ENCODE data around the gene ARHGAP15. TPM values are rescaled to one million over a fixed set of nuclear protein-coding genes. Genes with fewer than 3 reads are reported as not detected.
A peak's percentile ranks its signal among the peaks of the same experiment; 100 is the strongest.

ARHGAP15 gene
- total RNA-seq, 1 donor, result 0.43 TPM

DNA sequence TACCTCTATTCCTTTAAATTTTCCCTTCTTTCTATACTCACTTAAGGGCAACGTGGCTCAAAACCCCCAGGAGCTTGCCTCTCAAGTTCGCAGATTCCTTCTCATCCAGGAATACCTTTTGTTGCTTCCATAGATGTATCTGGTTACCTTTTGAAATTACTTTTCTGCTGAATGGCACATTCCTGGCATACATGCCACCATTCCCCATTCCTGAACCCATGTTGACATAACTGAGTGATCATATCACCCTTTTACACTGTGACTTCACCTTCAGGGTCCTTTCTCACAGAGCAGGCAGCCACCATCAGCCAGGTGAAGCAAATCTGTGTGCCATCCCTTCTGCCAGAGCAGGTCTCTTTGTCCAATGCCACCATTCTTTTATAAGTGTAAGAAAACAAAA is 615.8 kb downstream of the ARHGAP15 start:
- TF ChIP-seq, protein P1, sequence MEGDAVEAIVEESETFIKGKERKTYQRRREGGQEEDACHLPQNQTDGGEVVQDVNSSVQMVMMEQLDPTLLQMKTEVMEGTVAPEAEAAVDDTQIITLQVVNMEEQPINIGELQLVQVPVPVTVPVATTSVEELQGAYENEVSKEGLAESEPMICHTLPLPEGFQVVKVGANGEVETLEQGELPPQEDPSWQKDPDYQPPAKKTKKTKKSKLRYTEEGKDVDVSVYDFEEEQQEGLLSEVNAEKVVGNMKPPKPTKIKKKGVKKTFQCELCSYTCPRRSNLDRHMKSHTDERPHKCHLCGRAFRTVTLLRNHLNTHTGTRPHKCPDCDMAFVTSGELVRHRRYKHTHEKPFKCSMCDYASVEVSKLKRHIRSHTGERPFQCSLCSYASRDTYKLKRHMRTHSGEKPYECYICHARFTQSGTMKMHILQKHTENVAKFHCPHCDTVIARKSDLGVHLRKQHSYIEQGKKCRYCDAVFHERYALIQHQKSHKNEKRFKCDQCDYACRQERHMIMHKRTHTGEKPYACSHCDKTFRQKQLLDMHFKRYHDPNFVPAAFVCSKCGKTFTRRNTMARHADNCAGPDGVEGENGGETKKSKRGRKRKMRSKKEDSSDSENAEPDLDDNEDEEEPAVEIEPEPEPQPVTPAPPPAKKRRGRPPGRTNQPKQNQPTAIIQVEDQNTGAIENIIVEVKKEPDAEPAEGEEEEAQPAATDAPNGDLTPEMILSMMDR (IDR thresholded peaks at IDR 0.05; ENCODE audit: insufficient read depth, low read depth, low read length), result no peak
- no peak overlapping the region for H3K4me3 ChIP-seq (ENCODE audit: low read depth, low read length)
- no peak for DNase-seq (ENCODE audit: low read depth)

DNA sequence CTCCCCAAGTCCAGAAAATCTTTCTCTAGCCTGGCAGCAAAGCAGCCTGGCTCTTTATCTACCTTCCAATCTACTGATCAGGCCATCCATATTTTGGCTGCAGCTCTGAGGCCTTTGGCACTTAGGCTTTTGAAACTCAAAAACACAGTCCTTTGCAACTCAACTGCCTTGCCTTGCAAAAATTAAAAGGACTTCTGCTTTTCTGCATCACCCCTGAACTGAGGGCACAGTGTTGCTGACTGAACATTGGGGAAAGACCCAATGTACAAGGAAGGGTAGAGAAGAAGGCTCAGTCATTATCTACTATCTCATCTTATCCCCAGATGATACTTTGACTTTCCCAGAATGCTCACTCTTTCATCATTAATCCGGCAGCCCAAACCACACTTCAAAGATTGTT is 625.5 kb downstream of the ARHGAP15 start:
- no peak overlapping the region for H3K4me3 ChIP-seq (ENCODE audit: low read depth, low read length)
- TF ChIP-seq, protein P1 (IDR thresholded peaks at IDR 0.05; ENCODE audit: insufficient read depth, low read depth, low read length), result no peak
- DNase-seq (ENCODE audit: low read depth), result no peak

DNA sequence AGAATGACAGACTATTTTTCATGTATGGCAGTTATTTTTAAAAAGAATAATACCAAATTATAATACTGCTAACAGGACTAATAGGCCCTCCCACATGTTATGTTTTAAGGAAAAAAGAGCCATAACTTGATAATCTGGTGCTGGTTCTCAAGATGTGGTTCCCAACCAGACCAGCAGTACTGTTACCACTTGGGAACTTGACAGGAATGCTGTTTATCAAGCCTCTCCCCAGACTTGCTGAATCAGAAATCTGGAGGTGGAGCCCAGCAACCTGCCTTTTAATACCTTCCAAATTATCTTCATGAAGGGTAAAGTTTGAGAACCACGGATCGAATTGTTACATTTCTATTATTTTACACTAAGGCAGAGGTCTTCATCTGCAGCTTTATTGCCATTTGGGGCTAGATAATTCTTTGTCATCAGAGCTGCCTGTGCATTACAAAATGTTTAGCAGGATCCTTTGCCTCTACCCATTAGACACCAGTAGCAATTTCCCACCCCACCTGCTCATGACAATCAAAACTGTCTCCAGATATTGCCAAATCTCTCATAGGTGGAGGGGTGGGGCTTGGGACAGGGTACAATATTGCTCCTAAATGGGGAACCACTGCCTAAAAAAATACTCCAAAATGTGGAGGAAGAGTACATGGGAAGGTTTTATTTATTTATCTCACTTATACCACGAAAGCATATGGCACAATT is 629.6 kb downstream of the ARHGAP15 start:
- no peak overlapping the region for H3K4me3 ChIP-seq (ENCODE audit: low read depth, low read length)
- TF ChIP-seq, protein P1 (IDR thresholded peaks at IDR 0.05; ENCODE audit: insufficient read depth, low read depth, low read length), result no peak
- no peak for DNase-seq (ENCODE audit: low read depth)

DNA sequence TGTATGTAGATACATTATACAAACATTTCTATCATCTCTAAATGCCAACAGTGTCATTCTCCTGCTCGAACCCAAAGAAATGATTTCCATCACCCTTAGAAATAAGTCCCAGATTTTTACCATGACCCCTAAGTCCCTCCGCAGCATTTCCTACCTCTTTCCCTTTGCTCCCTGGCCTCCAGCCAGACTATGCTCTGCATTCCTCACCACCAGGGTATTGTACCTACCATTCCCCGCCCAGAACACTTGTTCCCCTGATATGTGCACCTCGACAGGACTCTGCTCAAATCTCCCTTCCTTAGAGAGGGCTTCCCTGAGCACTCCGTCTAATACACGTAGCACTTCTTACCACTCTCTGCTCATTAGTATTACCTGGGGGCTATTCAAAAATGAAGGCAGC is 630.2 kb downstream of the ARHGAP15 start:
- TF ChIP-seq, protein P1 (IDR thresholded peaks at IDR 0.05; ENCODE audit: insufficient read depth, low read depth, low read length), result no peak
- H3K4me3 ChIP-seq (ENCODE audit: low read depth, low read length), result no peak overlapping the region
- DNase-seq (ENCODE audit: low read depth), result no peak

DNA sequence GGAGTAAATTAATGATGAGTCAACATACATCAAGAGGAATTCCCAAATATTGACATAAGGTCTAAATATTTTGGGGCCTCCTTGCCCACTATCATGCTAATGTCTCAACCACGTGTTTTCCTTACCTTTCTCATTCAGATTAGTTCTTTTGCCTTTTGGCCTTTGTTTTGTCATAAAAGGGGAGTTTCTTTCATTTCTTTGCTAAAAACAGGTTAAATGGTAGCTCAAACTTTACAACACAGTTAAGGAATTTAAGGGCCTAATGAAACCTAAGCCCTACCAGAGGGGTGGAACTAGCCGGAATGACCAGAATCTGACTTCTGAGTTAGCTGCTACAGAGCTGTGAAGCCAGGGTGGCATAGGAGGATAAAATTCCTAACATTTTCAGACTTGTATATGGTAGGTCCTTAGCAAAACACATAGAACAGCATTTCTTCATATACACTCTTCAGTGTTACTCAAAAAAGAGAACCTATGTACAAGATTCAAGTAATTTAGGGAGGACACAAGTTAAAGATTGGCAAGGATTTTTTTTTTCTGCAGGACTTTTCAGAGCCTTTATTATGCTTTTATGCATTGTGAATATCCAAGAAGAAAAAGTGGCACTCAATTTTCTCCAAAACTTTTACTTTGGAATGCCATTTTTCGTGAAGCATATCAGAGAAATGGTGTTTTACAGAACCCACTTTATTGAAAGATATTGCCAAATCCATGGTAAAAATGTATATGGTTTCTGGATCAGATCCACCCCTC is 633.1 kb downstream of the ARHGAP15 start:
- TF ChIP-seq, protein P1 (IDR thresholded peaks at IDR 0.05; ENCODE audit: insufficient read depth, low read depth, low read length), result no peak
- H3K4me3 ChIP-seq (ENCODE audit: low read depth, low read length), result no peak overlapping the region
- peak; percentile 3 for DNase-seq (ENCODE audit: low read depth)

DNA sequence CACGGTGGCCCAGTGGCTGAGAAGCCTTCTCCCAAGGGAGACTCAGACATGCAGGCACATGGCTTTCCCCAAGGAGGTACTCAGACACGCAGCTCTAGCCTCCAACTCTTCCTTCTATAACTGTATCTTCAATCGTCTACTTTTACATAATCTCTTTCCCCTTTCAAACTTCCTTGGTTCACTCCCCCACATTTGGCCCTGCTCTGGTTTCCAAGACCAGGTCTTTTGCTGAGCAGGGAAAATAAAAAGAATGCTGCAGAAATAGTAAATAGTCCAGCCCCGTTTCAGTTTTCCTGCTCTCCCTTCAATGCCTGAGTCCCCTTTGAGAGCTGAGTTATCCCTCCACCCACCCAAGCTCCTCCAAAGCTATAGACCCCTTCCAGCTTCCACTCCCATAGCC is 635.0 kb downstream of the ARHGAP15 start:
- peak; percentile 5 for DNase-seq (ENCODE audit: low read depth)
- no peak overlapping the region for H3K4me3 ChIP-seq (ENCODE audit: low read depth, low read length)
- TF ChIP-seq, protein P1 (IDR thresholded peaks at IDR 0.05; ENCODE audit: insufficient read depth, low read depth, low read length), result no peak
